Measurements from ENCODE around the gene NEIL3.

DNA sequence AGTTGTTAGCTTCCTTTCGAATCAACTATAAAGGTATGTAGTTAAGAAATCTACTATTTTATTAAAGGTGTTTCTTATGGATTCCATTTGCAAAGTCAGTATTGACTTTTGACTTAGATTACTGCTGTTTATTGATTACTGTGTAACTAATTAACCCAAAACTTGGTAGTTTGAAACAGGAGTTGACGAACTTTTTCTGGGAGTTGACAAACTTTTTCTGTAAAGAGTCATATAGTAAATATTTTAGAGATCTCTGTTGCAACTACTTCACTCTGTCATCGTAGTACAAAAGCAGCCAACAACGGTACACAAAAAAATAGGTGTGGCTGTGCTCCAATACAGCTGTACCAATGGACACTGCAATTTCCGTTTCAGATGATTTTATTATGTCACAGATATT is 102.3 kb downstream of the NEIL3 start:
- TF ChIP-seq POLR2A (IDR thresholded peaks at IDR 0.05; ENCODE audit: low read depth, low read length), result no peak
- TF ChIP-seq TAF1 (IDR thresholded peaks at IDR 0.05; ENCODE audit: borderline replicate concordance, low read depth, low read length), result no peak
